Measurements from ENCODE around the gene GNPTAB.

GRCh38 chr12:101794574-101794973, 36.2 kb downstream of the GNPTAB start:
- TF ChIP-seq CTCF (IDR thresholded peaks at IDR 0.05; ENCODE audit: control extremely low read depth in 1 of 3, insufficient read depth in 1 of 3, low read depth in 1 of 3, low read length in 3 of 3) (no peak), YY1 (IDR thresholded peaks at IDR 0.05; ENCODE audit: low read depth, low read length) (no peak), CBX8 (IDR thresholded peaks at IDR 0.05; ENCODE audit: borderline replicate concordance, low read depth, low read length) (no peak), E2F6 (IDR thresholded peaks at IDR 0.05) (no peak), POLR2A (IDR thresholded peaks at IDR 0.05; ENCODE audit: control extremely low read depth in 1 of 2, low read depth in 2 of 2, low read length in 2 of 2) (no peak), CEBPB (IDR thresholded peaks at IDR 0.05; ENCODE audit: low read depth, low read length) (no peak), EZH2 (IDR thresholded peaks at IDR 0.05; ENCODE audit: low read depth, low read length, severe bottlenecking) (no peak), SIRT6 (IDR thresholded peaks at IDR 0.05; ENCODE audit: low read length) (no peak), JUND (IDR thresholded peaks at IDR 0.05; ENCODE audit: low read length) (no peak), RAD21 (IDR thresholded peaks at IDR 0.05 in 1 of 2, conservative IDR thresholded peaks at IDR 0.05 in 1 of 2; ENCODE audit: low read depth in 2 of 2, low read length in 2 of 2) (no peak), FOSL1 (IDR thresholded peaks at IDR 0.05; ENCODE audit: insufficient read depth, low read depth, low read length) (no peak), BACH1 (IDR thresholded peaks at IDR 0.05; ENCODE audit: low read length) (no peak)
